SK-N-SH treated with all-trans-retinoic acid at 6 μM for 48 hours (cell line): Measurements from ENCODE around the gene SPEM2.
A peak's percentile ranks its signal among the peaks of the same experiment; 100 is the strongest.

Experiments
- ATAC-seq: fragments of 200-7000 bp; cut with Tn5 transposase; 3 replicates; pipeline ENCODE4 v1.9.1; 2020; ENCODE audit warnings: mild to moderate bottlenecking, moderate library complexity
- ARNTL ChIP-seq: fragments of 450-650 bp; formaldehyde crosslinking; IDR thresholded peaks from 2 replicates; pipeline ENCODE4 v1.5.0; 2020; ENCODE audit warnings: low read depth, mild to moderate bottlenecking, moderate library complexity, borderline replicate concordance
- BACH2 ChIP-seq: fragments of 250-450 bp; sonication (Bioruptor Pico); IDR thresholded peaks from 2 replicates; pipeline ENCODE4 v1.9.0; 2021; ENCODE audit warnings: mild to moderate bottlenecking, borderline replicate concordance
- ESRRG ChIP-seq: fragments of 250-450 bp; sonication (Bioruptor Pico); IDR thresholded peaks from 2 replicates; pipeline ENCODE4 v1.6.1; 2021; ENCODE audit warnings: mild to moderate bottlenecking
- GLIS3 ChIP-seq: fragments of 250-450 bp; sonication (Bioruptor Pico); IDR thresholded peaks from 2 replicates; pipeline ENCODE4 v1.5.0; 2020; ENCODE audit warnings: mild to moderate bottlenecking, moderate library complexity
- ISL1 ChIP-seq: fragments of 250-450 bp; sonication (Bioruptor Pico); IDR thresholded peaks from 2 replicates; pipeline ENCODE4 v2.1.2; 2022; ENCODE audit warnings: mild to moderate bottlenecking, moderate library complexity
- OSR1 ChIP-seq: fragments of 250-450 bp; sonication (Bioruptor Pico); IDR thresholded peaks from 2 replicates; pipeline ENCODE4 v1.8.0; 2022; ENCODE audit warnings: moderate library complexity, mild to moderate bottlenecking, inconsistent platforms
- PPARA ChIP-seq: fragments of 250-450 bp; sonication (Bioruptor Pico); IDR thresholded peaks from 2 replicates; pipeline ENCODE4 v1.5.0; 2020; ENCODE audit warnings: mild to moderate bottlenecking, borderline replicate concordance
- RARB ChIP-seq: fragments of 250-450 bp; sonication (Bioruptor Pico); IDR thresholded peaks from 2 replicates; pipeline ENCODE4 v1.8.0; 2021; ENCODE audit warnings: mild to moderate bottlenecking, moderate library complexity
- TCF4 ChIP-seq: fragments of 250-450 bp; sonication (Bioruptor Pico); IDR thresholded peaks from 2 replicates; pipeline ENCODE4 v1.8.0; 2021; ENCODE audit warnings: mild to moderate bottlenecking, moderate library complexity, borderline replicate concordance
- ZC3H10 ChIP-seq: fragments of 250-450 bp; sonication (Bioruptor Pico); IDR thresholded peaks from 2 replicates; pipeline ENCODE4 v1.5.1; 2021; ENCODE audit warnings: mild to moderate bottlenecking, moderate library complexity
- ZNF565 ChIP-seq: fragments of 450-650 bp; formaldehyde crosslinking; conservative IDR thresholded peaks from 2 replicates; pipeline ENCODE4 v1.5.0; 2020; ENCODE audit warnings: low read depth, mild to moderate bottlenecking, moderate library complexity
- ZNF70 ChIP-seq: fragments of 450-650 bp; formaldehyde crosslinking; IDR thresholded peaks from 2 replicates; pipeline ENCODE4 v1.5.0; 2020; ENCODE audit warnings: mild to moderate bottlenecking, moderate library complexity
- ZNF8 ChIP-seq: fragments of 450-650 bp; formaldehyde crosslinking; IDR thresholded peaks from 2 replicates; pipeline ENCODE4 v1.5.0; 2020; ENCODE audit warnings: mild to moderate bottlenecking, moderate library complexity
- TF ChIP-seq, protein P1 (sequence below): fragments of 250-450 bp; sonication (Bioruptor Pico); IDR thresholded peaks from 2 replicates; pipeline ENCODE4 v1.8.0; 2020; ENCODE audit warnings: mild to moderate bottlenecking, moderate library complexity, borderline replicate concordance
- TF ChIP-seq, protein P2 (sequence below): fragments of 250-450 bp; sonication (Bioruptor Pico); IDR thresholded peaks from 2 replicates; pipeline ENCODE4 v1.8.0; 2021; ENCODE audit warnings: low read depth, mild to moderate bottlenecking, moderate library complexity, borderline replicate concordance
- TF ChIP-seq, protein P3 (sequence below): fragments of 250-450 bp; sonication (Bioruptor Pico); IDR thresholded peaks from 2 replicates; pipeline ENCODE4 v1.5.1; 2021; ENCODE audit warnings: mild to moderate bottlenecking, moderate library complexity

SPEM2 gene

DNA sequence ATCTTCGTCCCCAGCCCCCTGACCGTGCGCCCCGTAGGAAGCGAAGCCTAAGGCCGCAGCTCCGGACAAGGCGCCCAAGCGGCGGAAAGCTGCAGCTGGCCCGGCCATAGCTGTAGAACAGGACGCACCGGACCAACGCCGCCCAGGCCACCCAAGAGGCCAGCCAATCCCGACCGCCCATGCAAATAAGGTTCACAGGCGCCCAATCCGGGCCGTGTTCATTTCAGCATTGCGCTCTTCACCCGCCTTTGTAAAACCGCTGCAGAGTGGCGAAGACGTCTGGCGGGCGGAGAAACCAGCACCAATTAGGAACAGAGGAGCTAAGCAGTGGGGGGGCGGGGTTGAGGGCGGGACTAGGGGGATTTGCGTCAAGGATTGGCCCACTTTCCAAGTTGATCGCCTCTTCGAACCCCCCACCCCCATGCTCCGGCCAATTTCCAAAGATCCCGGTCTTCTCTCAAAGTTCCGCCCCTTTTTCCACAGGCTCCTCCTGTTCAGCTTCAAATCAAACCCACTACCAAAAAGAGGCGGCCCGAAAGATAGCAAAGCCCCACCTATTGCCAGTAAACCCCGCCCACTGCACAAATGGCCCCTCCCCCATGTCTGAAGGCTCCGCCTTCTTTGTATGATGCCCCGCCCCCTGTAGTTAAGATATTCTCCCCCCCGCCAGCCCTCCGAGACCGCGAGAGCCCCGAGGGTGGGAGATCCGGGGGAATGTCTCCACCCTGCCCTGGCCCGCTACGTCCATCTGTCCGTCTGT is 21.3 kb upstream of the SPEM2 start, which contains the start of gene TMEM256 (continued):
- TF ChIP-seq, protein P1, sequence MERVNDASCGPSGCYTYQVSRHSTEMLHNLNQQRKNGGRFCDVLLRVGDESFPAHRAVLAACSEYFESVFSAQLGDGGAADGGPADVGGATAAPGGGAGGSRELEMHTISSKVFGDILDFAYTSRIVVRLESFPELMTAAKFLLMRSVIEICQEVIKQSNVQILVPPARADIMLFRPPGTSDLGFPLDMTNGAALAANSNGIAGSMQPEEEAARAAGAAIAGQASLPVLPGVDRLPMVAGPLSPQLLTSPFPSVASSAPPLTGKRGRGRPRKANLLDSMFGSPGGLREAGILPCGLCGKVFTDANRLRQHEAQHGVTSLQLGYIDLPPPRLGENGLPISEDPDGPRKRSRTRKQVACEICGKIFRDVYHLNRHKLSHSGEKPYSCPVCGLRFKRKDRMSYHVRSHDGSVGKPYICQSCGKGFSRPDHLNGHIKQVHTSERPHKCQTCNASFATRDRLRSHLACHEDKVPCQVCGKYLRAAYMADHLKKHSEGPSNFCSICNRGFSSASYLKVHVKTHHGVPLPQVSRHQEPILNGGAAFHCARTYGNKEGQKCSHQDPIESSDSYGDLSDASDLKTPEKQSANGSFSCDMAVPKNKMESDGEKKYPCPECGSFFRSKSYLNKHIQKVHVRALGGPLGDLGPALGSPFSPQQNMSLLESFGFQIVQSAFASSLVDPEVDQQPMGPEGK (CRISPR knock-in tag) = no peak
- TF ChIP-seq, protein P2, sequence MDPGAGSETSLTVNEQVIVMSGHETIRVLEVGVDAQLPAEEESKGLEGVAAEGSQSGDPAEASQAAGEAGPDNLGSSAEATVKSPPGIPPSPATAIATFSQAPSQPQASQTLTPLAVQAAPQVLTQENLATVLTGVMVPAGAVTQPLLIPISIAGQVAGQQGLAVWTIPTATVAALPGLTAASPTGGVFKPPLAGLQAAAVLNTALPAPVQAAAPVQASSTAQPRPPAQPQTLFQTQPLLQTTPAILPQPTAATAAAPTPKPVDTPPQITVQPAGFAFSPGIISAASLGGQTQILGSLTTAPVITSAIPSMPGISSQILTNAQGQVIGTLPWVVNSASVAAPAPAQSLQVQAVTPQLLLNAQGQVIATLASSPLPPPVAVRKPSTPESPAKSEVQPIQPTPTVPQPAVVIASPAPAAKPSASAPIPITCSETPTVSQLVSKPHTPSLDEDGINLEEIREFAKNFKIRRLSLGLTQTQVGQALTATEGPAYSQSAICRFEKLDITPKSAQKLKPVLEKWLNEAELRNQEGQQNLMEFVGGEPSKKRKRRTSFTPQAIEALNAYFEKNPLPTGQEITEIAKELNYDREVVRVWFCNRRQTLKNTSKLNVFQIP (CRISPR knock-in tag) = no peak

DNA sequence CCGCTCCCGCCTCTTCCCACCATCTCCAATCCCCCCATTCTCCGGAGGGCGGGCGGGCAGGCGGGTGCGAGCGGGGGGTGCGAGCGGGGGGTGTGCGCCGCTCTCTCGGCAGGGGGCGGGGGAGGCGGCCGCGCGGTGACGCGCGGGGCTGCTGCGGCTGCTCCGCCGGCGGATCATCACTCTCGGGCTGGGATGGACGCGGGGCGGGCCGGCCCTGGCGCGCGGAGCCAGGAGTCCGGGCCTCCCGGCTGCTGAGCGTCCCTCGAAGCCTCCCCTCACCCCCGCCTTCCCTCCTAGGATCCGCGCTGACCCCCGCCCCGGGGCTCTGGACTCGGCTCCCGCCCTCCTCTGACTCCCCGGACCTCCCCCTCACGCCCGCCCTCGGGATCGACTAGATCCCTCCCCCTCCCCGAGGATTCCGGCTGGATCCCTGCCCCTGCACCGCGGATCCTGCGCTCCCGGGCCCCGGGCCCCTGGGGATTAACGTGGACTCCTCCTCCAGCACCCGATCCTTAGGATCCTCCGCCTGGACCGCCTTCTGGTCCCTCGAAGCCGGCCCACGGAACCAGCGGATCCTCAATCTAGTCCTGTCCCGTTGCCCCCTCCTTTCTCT is 20.6 kb upstream of the SPEM2 start:
- peak; percentile 36 for ATAC-seq
- TF ChIP-seq ZNF565 (no peak), TCF4 (CRISPR knock-in tag) (no peak), ARNTL (CRISPR knock-in tag) (no peak), GLIS3 (CRISPR knock-in tag) (no peak)
- TF ChIP-seq, protein P3, sequence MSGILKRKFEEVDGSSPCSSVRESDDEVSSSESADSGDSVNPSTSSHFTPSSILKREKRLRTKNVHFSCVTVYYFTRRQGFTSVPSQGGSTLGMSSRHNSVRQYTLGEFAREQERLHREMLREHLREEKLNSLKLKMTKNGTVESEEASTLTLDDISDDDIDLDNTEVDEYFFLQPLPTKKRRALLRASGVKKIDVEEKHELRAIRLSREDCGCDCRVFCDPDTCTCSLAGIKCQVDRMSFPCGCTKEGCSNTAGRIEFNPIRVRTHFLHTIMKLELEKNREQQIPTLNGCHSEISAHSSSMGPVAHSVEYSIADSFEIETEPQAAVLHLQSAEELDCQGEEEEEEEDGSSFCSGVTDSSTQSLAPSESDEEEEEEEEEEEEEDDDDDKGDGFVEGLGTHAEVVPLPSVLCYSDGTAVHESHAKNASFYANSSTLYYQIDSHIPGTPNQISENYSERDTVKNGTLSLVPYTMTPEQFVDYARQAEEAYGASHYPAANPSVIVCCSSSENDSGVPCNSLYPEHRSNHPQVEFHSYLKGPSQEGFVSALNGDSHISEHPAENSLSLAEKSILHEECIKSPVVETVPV (CRISPR knock-in tag) = no peak

DNA sequence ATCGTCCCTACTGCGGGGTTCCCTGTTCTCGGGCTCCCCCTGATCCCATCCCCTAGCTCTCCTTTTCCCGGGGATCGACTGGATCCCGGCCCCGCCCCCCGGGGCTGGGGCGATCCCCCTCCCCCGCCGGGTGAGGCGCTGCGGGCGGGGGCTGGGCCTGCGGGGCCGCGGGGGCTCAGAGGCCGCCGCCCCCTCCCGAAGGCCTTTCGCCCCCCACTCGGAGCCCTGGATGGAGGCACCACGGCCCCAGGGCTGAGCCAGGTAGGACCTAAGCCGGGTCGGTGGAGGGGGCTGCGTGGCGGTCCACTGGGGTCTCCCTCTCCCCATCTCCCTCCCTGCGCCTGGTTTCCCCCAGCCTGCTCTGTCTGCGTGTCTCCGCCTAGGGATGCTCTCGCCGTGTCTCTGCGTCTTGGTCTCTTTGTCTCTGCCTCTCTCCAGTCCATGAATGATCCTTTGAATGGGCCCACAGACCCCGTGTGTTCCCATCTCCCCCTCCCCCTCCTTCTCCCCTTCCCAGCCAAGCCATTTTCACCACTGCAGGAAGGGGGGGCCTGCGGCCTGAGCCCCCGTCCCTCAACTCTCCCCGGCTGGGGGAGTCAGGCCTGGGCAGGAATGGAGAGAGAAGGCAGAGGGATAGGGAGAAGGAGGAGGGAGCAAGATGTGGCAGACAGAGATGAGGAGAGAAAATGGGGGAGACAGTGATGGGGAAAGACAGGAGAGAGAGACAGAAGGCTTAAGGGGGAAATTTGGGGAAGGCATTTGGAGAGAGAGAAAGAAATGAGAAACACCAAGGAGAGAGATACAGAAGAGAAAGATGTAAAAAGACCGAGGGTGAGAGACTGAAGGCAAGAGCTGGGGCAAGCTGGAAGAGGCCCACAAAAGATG is 19.8 kb upstream of the SPEM2 start:
- TF ChIP-seq, protein P1 (CRISPR knock-in tag) = no peak
- peak; percentile 3; the same call in 2 of the 3 replicates for ATAC-seq

DNA sequence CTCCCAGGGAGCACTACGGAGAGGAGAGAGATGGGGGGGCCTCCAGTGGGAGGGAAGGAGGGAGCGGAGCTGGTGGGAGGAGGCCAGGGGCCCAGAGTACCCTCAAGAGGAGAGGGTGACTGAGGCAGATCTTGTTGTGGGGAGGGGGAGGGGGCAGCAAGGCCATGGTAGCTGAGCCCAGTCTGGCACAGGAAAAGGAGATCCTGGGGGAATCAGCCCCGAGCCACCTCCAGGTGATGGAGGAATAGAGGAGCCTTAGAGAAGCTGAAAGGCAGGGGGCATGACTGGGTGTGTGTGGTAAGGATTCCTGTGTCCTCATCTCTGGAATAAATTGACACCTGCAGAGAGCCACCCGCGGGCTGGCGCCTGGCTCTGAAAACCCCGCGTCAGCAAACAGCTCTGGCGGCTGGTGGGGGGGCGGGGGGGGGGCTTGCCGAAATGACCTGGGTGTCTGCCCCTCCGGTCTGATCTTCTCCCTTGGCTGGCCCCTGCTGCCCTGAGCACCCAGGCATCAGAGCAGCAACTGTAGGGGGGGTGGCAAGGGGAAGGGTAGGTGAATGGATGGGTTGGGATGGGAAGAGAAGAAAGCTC is 19.1 kb upstream of the SPEM2 start:
- ATAC-seq = no peak

More for the DNA sequence above, 19.1 kb upstream of the SPEM2 start:
- TF ChIP-seq BACH2 (CRISPR knock-in tag) = no peak
- TF ChIP-seq RARB = no peak
- no peak for TF ChIP-seq GLIS3 (CRISPR knock-in tag)
- TF ChIP-seq ESRRG (CRISPR knock-in tag) = no peak
- no peak for TF ChIP-seq ZC3H10
- TF ChIP-seq ISL1 (CRISPR knock-in tag) = no peak
- TF ChIP-seq PPARA (CRISPR knock-in tag) = no peak
- TF ChIP-seq, protein P3 (CRISPR knock-in tag) = no peak
- TF ChIP-seq OSR1 (CRISPR knock-in tag) = no peak
- TF ChIP-seq, protein P2 (CRISPR knock-in tag) = no peak
- TF ChIP-seq TCF4 (CRISPR knock-in tag) = no peak
- TF ChIP-seq, protein P1 (CRISPR knock-in tag) = no peak
- TF ChIP-seq ZNF565 = no peak
- TF ChIP-seq ZNF70 (CRISPR knock-in tag) = no peak
- no peak for TF ChIP-seq ARNTL (CRISPR knock-in tag)
- no peak for TF ChIP-seq ZNF8 (CRISPR knock-in tag)
